SH-SY5Y (cell line): ENCODE data around the gene RPL10A.

Source experiments
- GATA2 ChIP-seq: IDR thresholded peaks from 2 replicates; pipeline ENCODE4 v1.6.1; 2011; ENCODE audit warnings: mild to moderate bottlenecking, low read depth, low read length
- GATA3 ChIP-seq: IDR thresholded peaks from 2 replicates; pipeline ENCODE4 v1.6.1; 2011; ENCODE audit warnings: low read depth, mild to moderate bottlenecking, low read length, moderate library complexity

- no peak for TF ChIP-seq GATA2
- TF ChIP-seq GATA3, result no peak
Observed at GRCh38 chr6:35489066-35489465, 20.9 kb downstream of the RPL10A start.
